M059J (cell line): Measurements from ENCODE around the gene PROX1. TPM values are rescaled to one million over a fixed set of nuclear protein-coding genes. Genes with fewer than 3 reads are reported as not detected.
A peak's percentile ranks its signal among the peaks of the same experiment; 100 is the strongest.

Source experiments
- DNase-seq: peaks from one replicate; pipeline ENCODE4 v3.0.0-alpha.2; 2012; ENCODE audit warnings: low read depth
- total RNA-seq: library from RNA; depleted of rRNA; stranded (reverse); fragments of >200 nt; shearing (Covaris generic); gene quantifications from 2 replicates; pipeline ENCODE4 v1.2.3, GENCODE V29; 2014

The PROX1 gene
- total RNA-seq, 1 experiment from 2014 or later = 0.02 TPM

DNA sequence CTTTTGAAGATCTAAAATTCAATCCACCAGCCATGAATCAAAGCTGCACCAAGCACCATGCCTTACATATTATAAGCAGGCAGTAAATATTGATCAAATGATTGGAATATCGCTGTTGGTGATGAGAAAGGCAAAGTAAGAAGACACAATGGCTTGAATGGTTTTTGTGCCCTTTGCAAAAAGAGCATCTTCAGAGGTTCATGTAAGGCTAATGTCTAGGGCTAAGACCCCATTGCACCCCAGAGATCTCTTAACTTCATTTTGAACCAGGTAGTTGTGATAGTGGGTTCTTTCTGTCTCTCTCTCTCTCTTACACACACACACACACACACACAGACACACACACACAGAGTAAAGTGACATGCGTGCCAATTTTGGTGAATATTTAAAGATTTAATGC is 12.0 kb downstream of the PROX1 start:
- no peak for DNase-seq

DNA sequence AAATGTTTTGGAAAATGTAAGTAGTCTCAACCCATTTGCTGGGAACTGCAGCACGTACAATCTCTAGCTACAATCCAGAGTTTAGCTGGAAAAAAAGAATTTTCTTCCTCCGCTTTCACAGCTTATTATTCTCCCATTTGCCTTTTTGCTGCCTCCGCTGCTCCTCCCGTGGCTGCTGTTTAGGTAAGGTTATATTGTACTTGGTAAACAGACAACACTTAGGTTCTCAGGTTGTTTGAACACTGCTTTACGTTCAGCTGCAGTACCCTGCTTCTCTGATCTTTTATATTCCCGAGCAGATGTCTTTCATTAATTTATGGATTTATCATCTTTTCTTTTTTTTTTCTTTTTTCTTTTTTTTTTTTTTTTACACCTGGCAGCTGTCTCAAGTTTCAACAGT is 14.3 kb downstream of the PROX1 start:
- no peak for DNase-seq

DNA sequence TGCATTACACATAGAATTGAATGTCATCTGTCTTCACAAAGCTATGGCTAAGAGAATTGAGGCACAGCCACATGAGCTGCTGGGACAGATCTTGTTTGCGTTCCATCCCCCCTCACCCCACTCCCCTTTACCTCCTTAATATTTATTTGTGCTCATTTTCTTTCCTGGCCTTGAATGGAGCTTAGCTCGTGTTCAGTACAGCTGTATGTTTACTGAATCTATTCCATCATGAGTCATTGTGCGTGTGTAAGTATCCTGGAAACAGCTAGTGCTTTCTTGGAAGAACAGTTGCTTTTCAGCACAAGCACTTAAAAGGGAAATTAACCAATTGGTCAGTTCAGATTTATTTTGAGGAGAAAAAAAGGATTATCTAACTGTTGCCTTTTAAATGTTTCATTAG is 14.7 kb downstream of the PROX1 start:
- DNase-seq = peak; percentile 32

DNA sequence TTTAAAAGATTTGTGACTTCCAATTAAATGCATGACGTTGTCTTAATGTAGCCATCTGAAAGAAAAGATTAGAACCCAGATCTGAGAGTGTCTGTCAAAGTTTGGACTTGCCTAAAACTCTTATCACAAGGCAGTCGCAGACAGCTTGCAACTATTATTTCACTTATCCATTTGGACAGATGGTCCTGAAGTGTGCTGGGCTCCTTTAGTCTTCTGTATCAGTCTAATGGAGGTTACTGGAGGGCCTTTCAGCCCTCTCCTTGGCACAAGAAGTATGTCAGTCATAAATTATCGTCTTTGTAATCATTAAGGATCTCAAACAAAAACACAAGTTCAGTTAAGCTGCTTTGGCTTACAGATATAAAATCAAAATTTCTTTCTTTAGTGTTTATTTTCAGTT is 15.5 kb downstream of the PROX1 start:
- DNase-seq = no peak

DNA sequence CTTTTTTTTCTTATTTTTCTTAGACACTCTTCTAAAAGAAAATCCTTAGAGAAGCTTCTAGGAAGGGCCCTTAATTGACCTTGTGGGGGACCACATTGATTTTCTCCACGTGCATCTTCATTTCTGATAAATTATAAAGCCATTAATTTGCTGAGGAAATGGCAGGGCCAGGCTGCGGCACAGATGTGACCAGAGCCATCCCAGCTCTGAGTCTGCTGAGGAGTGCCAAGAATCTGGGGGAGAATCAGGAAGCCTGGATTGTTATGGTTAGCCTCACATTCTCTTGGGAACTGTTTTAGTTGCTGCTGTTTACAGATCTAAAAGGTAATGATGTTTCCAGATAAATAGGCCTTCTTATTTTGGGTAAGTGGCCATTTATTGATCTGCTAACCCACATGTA is 16.2 kb downstream of the PROX1 start:
- no peak for DNase-seq

DNA sequence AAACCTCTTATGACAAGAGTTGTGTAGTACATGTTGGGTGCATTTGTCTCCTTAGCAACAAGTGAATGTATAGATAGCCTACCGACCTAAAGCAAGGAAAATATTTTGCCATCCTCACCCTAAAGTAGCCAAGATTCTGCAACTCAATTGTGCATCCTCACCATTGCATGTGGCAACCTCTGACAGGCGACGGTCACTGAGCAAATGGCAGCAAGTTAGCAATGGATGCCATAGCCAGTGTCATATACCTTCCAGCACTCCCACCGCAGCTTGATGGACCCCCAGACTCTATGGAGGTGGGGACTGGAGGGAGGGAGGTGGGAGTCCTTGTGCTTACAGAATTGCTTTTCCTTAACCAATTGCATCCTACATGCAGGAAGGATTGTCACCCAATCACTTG is 17.0 kb downstream of the PROX1 start:
- no peak for DNase-seq

DNA sequence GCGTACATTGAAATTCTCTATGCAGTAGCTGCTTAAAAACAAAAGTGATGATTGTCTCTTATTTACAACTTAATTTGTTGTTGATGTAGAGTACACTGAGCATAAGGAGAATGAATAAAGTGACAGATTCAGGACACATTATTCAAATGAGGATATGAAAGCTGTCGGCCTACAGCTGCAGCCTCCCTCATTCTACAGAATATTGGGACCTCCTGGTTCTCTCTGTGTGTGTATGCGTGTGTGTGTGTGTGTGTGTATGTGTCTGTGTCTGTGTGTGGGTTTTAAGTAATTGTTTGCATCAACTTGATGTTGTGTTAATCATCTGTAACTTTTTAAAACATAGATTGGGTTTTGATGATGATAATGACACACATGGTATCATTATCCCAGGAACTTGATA is 17.9 kb downstream of the PROX1 start:
- DNase-seq = no peak

DNA sequence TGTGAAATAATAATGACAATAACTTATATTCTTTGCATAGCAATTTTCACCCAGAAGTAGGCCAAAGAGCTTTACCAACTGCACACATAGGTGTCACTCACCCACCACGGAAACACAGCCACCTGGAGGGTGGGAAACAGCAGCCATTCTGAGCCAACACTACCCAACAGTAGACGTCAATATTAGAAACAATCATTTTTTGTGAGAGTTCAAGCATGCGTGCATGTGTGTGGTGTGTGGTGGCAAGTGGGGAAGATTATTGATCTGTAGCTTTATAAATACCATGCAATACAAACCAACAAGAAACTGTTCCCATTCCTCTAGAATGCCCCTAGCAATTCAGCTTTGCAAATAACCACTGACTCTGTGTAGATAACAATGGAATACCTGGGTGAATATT is 19.1 kb downstream of the PROX1 start:
- DNase-seq = no peak

DNA sequence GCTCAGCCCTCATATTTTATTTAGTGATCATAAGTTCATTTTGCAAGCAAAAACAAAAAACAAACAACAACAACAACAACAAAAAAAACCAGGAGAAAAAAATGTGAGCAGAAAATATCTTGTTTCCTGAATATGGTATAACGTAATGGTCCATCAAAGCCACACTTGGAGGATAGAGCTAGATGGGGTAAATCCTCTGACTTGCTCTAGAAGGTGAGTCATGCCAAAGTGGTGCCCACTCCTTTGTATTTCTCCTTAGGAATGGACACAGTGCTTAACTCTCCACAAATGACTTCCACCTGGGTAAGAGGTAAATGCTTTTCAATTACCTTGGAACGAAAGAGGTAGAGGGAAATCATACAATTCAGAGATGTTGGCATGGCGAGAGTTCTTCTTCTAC is 20.6 kb downstream of the PROX1 start:
- DNase-seq = no peak

DNA sequence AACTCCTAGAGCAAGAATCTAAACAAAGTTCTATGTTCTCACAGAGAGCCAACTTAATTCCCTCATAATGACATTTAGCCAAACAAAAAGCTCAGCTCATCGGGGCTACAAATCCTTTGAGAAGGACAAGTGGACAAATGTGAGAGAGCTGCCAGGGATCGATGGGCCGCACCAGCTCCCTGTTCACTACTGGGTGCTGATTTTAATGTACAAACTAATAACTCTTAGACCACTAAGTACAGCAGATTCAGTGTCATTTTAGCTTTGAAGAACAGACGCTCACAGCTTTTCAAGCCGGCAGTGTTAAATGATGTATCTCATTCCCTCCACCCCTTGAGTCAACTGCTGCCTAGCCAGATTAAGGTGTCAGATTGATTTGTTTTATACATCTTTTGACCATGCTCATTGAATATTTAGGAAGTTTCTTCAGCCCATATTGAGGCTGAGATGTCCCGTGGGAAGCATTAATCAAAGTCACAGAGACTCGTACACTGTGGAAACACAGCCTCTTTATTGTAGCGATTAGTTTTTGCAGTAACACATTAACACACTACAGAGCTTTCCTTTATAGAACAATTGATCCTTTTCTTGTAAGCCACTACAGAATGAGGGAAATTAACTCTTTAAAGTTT is 21.1 kb downstream of the PROX1 start:
- no peak for DNase-seq

DNA sequence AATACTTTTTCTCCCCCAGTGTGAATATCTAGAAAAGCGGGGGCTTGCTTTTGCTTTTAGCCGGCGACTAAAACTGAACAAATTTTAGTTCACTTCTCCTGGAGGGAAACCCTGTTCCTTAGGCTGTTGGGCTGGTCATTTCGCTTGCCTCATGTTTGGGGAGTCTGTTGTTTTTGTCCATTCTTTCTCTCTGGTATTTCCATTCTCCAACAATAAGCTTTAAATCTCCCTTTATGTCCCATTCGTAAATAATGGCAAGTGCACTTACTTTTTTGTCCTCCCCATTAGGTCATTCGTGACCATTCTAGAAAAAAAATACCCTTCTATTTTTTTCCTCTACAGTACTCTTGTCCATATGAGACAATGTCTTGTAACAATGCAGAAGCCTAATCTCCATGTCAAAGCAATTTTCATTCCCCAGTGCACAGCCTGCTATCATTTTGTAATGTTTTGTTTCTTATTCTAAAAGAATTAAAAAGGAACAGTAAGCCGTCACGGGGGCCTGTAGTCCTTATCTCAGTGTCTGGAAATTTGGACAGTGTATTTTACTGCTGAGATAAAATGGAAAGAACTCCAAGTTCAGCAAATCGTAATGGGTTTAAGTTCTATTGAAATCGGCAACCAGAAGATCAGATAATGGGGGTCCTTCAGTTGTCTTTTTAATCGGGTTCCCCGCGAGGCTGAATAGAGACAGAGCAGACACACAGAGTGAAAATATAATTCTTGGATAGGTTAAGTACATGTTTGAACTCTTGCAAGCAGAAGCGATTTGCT is 21.8 kb downstream of the PROX1 start:
- DNase-seq = no peak

DNA sequence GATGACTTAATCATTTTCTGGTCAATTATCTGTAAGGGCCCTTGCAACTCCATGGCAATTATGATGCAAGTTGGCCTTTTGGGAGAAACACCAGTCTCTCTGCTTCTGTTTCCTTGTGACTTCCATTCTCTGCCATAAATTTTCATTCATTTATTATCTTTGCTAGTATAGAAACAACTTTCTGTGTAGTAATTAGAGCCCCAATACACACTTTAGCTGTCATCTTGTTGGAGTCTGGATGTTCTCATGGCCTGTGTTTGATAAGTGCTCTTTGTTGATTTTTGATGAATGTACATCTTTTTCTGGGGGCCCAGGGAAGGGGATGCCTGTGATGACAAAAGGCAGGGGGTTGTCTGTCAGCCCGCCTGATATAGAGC is 22.4 kb downstream of the PROX1 start:
- no peak for DNase-seq

DNA sequence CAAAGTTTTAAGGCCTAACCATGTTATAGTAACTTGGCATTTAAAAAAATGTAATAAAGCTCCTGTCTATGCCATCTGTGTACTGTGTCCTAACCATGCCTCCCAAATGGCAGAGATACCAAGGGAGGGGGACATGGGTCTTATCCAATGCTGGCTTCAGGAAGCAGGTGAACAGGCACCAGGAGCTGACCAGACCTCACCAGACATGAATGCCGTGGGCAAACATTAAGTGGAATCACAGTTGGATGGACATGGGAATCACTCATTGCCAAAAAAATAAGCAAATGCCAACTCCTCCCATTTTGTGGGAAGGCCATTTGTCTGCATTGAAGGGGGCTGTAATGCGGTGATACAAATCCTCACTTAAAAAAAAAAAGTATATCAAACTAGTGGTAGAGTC is 22.9 kb downstream of the PROX1 start:
- DNase-seq = no peak

DNA sequence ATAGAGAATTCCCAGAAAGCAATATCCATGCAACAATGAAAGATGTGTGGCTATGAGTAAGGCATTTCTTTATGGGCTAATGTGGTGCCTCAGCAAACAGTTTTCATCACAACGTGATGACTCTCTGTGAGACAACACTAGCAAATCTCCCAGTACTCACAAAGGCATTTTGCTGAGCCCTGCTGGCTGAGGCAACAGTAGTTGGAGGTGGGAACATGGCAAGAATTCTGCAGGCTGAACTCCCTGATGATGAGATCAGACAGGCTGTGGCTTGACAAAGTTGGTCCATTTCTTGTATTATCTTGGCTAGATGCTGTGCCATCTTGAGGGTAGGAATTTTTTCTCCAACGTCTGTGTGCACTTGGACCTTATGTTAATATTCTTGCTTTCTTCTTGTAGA is 24.6 kb downstream of the PROX1 start:
- no peak for DNase-seq

DNA sequence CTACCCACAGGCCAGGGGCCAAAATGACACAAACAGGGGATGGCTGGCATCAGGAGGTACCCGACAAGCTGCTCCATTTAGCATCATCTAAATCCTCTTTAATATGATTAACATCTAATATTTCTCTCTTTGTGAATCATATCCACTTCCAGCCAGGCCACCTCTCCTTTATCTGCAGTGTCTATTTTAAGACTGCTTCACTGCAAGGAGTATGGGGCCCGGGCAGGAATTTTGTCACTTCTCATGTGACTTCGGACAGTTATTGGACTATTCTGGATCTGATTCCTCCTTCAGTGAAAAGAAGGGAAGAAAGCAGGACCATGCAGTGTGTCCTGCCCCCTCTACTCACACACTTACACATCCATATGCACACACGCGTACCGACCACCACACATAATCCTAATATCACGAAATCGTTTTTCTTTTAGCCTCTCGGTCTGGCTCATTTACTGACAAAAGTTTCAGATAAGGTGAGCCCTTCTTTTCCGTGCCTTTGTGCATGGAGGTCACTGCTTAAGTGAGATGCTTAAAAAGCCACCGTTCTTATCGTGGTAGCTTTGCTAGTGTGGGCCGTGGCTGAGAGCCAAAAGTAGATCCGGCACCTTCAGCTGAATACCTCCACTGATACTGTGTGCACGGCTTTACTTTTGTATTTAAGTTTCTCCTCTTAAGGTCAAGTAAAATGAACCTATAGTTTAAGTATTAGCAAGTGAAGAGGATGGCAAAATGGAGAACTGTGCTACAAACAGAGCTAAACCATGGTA is 26.0 kb downstream of the PROX1 start:
- no peak for DNase-seq

DNA sequence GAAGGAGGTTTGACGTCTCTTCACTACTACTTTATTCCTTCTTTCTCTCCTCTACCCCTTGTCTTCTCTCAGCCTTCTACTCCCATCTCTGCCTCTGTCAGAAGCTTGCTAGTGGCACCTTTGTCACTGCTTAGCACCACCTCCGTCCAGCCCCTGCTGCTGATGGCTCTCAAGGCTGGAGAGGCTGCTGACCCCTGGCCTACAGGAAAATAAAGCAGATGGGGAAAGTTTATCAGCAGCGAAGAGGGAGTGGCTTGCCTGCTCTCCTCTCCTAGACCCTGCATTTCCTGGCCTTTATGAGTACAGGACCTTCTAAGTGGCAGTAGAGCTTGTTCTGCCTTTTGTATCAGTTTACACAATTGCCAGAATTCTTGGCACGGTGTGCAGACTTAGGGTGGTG is 27.0 kb downstream of the PROX1 start:
- no peak for DNase-seq

DNA sequence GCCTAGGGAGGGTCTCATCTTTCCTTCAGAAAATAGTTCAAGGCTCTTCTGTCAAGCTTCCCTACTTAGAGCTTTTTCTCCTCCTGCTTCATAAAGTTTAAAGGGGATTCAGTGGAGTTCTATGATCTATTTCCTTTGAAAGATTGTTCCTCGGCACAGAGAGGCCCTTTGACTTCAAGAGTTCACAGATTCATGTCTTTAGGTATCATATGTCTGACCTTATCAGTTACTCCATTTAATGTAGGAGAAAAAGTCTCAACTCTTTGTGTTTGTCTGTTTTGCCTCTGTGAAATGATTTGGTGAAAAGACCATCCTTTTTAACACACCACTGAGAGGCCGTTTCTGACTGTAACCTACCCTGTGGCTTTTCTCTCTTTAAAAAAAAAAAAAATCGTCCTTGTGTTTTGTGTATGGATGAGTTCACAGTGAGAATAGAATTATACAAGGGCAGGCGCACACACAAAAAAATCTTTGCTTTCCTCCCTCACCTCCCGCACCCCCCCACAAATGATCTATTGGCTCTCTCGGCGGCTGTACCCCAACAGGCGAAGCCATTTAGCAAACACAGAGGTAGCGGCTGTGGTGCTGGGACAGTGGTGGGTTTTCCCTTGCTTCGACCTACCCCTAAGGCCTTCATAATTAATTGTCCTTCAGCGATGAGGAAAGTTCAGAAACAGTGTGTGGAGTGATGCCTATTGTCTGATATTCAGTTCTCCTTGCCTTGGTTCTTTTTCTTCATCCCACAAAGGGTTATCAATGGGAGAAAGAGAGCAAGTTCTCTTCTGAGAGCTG is 29.6 kb downstream of the PROX1 start:
- DNase-seq = no peak

DNA sequence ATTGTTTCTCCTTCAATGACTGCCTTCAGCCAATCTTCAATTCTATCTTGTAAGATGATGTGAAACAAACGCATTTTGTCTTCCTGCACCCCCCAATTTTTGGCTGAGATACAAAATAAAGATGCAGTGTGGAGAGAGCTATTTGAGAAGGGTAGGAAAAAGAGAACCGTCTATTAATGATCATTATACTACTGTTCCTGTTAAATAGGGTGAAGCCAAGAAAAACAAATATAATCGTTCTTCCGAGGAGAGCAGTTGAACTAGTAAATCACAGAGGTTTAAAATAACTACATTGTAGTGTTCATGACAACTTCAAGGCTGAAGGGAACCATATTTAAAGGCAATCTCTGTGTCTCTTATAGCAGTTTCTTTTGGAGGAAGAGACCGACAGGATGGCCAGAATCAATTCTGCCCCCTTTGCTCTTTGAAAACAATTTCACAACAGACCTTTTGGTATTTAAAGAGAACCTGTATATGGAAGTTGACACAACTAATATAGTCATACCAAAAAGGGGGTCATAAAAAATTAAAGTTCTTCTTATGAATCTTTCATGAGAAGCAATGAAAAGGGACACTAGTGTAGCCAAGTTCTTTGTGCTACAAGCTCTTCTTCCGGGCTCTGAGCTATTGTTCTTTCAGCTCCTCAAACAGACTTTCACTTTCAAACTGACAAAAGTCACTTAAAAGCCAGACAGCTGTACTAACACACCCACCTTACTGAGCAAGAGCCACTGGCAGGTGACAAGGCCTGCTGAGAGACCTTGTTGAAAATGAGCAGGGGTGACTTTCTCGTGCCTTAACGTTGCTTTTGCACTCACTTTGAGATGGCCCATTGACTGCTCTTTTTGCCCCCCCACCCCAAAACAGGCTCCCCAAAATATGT is 30.9 kb downstream of the PROX1 start:
- DNase-seq = no peak

DNA sequence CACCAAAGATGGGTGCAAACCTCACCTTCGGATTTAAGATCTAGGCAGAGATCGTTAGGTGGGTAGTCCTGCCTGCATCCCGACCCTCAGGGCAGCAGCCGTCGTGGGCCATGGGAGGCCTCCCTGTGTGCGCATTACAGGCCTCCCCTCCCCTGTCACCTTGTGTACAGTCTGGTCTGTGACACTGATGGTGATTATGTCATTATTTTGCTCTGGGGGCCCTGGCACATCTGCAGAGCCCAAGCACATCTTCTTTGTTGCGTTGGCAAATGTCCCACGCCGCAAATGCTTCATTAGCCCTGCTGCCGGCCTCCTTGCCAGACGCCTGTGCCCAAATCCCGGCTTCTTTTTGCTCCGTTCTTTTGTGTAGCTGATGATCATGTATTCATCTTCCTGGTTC is 31.7 kb downstream of the PROX1 start:
- DNase-seq = no peak

DNA sequence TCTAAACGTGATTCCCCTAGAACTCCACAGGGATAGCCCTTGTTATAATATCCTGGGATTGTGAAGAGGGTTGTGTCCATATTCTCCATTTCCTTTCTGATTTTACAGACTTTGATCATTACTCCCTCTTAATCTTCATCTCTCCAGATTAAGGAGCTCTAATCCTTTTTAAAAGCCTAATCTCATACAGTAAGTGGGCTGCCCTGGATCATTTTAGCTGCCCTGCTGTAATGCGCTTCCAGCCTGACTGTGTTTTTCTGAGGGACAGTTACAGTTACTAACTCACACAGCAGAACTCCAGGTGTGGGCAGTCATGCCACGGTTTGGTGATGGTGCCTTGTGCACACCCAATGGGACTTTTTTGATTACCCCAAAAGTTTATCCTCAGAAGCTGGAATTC is 33.5 kb downstream of the PROX1 start:
- DNase-seq = no peak

DNA sequence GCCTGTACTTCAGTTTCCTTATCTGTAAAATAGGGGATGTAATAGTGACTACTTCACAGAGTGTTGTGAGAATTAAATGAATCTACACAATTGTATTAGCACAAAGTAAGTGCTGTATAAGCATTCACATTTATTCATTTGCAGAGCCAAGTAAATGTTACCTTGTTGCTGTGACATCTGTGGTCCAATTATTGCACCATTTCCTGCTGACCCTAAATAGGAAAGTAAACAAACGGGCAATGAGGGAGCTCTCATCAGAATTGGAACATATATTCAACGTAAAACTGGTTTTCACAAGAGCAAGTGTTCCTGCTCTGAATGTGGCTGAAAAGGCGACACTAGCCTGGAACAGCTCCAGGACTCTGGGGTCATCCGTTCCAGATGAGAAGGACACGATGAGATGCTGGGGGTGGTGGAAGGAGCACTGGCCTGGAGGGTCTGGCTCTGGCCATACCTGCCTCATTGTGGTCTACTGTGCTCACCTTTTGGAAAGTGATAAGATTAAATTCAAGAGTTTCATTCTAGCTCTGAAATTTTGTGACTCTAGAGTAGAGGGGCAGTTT is 34.5 kb downstream of the PROX1 start:
- no peak for DNase-seq
